HFFc6 (cell line): ENCODE measurements around the gene AFAP1. TPM values are rescaled to one million over a fixed set of nuclear protein-coding genes. Genes with fewer than 3 reads are reported as not detected.

Experiments
- DNase-seq: peaks from one replicate; pipeline ENCODE4 v3.0.0-alpha.2; 2018
- H3K27ac Mint-ChIP-seq: 2 replicates; pipeline ENCODE4 v1.8.0; 2020; ENCODE audit warnings: mild to moderate bottlenecking, mixed read lengths
- H3K27me3 Mint-ChIP-seq: 2 replicates; pipeline ENCODE4 v1.8.0; 2021; ENCODE audit warnings: mild to moderate bottlenecking, moderate library complexity, mixed read lengths; ENCODE audit not compliant: insufficient read depth
- H3K36me3 Mint-ChIP-seq: 2 replicates; pipeline ENCODE4 v1.8.0; 2021; ENCODE audit warnings: low read depth, mixed read lengths
- H3K4me1 Mint-ChIP-seq: 2 replicates; pipeline ENCODE4 v1.8.0; 2020; ENCODE audit warnings: low read depth, mixed read lengths
- H3K4me3 Mint-ChIP-seq: 2 replicates; pipeline ENCODE4 v1.8.0; 2020; ENCODE audit warnings: mild to moderate bottlenecking, moderate library complexity, mixed read lengths
- H3K9me3 Mint-ChIP-seq: 2 replicates; pipeline ENCODE4 v1.8.0; 2020; ENCODE audit warnings: mild to moderate bottlenecking, mixed read lengths
- CTCF ChIP-seq: fragments of 200-600 bp; sonication (generic); IDR thresholded peaks from 2 replicates; pipeline ENCODE4 v1.5.0; 2021; ENCODE audit warnings: antibody characterized with exemption, mild to moderate bottlenecking
- total RNA-seq, 6 experiments: library from RNA; stranded (reverse); fragmentation: NEBNext Ultra II Directional; extraction: Animal tissue kit (Norgen Biotek cat#: 25700); gene quantifications; 2 replicates in 1 of 6; 3 replicates in 5 of 6; pipeline ENCODE4 v1.2.3, GENCODE V29; 2021

The AFAP1 gene
- total RNA-seq, 6 experiments from 2014 or later, result 99.7 to 116 (median 107) TPM

GRCh38 chr4:7899184-7899869 is 40.3 kb downstream of the AFAP1 start:
- TF ChIP-seq CTCF, result no peak
- Mint-ChIP-seq H3K4me1 (peaks cover 89% of the 10 kb centered on the region), H3K4me3 (no peak overlapping the region; the same call in 1 of the 2 replicates), H3K27me3 (peaks cover 1% of the 10 kb centered on the region), H3K9me3 (no peaks in the 10 kb centered on the region), H3K36me3 (peaks cover 64% of the 10 kb centered on the region), H3K27ac (peak overlapping the region; percentile 70)
- no peak for DNase-seq

- no peak for DNase-seq
- H3K36me3 Mint-ChIP-seq, result peaks cover 71% of the 10 kb centered on the region
- H3K27ac Mint-ChIP-seq, result peak overlapping the region; percentile 47
- H3K4me3 Mint-ChIP-seq, result peak overlapping the region; percentile 5; the same call in 1 of the 2 replicates
- TF ChIP-seq CTCF, result no peak
- H3K9me3 Mint-ChIP-seq, result no peaks in the 10 kb centered on the region
- H3K27me3 Mint-ChIP-seq, result peaks cover 1% of the 10 kb centered on the region
- peaks cover 88% of the 10 kb centered on the region for H3K4me1 Mint-ChIP-seq
Observed at GRCh38 chr4:7898385-7898784, 41.3 kb downstream of the AFAP1 start.

- Mint-ChIP-seq H3K9me3 (no peaks in the 10 kb centered on the region), H3K27ac (peak overlapping the region; percentile 50), H3K4me3 (peak overlapping the region; percentile 4), H3K4me1 (peaks cover 87% of the 10 kb centered on the region), H3K27me3 (peaks cover 1% of the 10 kb centered on the region), H3K36me3 (peaks cover 67% of the 10 kb centered on the region)
- no peak for DNase-seq
- no peak for TF ChIP-seq CTCF
Observed at GRCh38 chr4:7897811-7898210, 41.9 kb downstream of the AFAP1 start.

- TF ChIP-seq CTCF, result no peak
- Mint-ChIP-seq H3K36me3 (peaks cover 49% of the 10 kb centered on the region), H3K27me3 (peaks cover 8% of the 10 kb centered on the region), H3K4me1 (peaks cover 87% of the 10 kb centered on the region), H3K27ac (peak overlapping the region; percentile 96), H3K9me3 (no peaks in the 10 kb centered on the region), H3K4me3 (no peak overlapping the region)
- no peak for DNase-seq
Observed at GRCh38 chr4:7894677-7895181, 44.9 kb downstream of the AFAP1 start.

- Mint-ChIP-seq H3K36me3 (peaks cover 44% of the 10 kb centered on the region), H3K27ac (peak overlapping the region; percentile 96), H3K9me3 (peaks cover under 1% of the 10 kb centered on the region), H3K4me3 (no peak overlapping the region), H3K4me1 (peaks cover 84% of the 10 kb centered on the region), H3K27me3 (peaks cover 8% of the 10 kb centered on the region)
- no peak for DNase-seq
- TF ChIP-seq CTCF, result no peak
Observed at GRCh38 chr4:7894098-7894676, 45.5 kb downstream of the AFAP1 start.
